Measurements from ENCODE around the gene SMTN. TPM values are rescaled to one million over a fixed set of nuclear protein-coding genes. Genes with fewer than 3 reads are reported as not detected.

SMTN gene
- total RNA-seq, 3 donors from 2014 or later: 13.9 to 54.1 (median 41.6) TPM

DNA sequence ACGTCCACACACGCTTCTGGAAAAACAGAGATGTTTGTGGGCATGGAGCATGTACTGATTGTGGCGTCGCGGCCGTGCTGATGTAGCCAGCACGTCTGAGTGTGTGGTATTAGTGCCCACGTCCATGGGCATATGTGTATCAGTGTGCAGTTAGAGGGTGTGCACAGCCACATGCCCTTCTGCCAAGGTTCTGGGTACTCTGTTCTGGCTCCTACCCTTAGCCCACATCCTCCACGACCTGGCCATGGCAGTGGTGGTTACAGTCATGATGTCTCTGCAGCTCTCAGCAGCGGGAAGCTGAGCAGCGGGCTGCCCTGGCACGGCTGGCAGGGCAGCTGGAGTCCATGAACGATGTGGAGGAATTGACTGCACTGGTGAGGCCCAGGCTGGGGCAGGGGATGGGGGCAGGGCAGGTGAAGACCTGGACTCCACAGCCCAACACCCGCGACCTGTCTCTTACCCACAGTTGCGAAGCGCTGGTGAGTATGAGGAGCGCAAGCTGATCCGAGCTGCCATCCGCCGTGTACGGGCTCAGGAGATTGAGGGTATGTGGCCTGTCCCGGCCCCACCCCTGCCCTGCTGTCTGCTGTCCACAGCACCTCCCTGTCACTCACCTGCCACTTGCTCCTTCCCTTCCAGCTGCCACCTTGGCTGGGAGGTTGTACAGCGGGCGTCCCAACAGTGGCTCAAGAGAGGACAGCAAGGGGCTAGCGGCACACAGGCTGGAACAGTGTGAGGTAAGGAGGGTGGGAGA is 7.3 kb downstream of the SMTN start:
- H3K4me3 ChIP-seq: no peak overlapping the region

DNA sequence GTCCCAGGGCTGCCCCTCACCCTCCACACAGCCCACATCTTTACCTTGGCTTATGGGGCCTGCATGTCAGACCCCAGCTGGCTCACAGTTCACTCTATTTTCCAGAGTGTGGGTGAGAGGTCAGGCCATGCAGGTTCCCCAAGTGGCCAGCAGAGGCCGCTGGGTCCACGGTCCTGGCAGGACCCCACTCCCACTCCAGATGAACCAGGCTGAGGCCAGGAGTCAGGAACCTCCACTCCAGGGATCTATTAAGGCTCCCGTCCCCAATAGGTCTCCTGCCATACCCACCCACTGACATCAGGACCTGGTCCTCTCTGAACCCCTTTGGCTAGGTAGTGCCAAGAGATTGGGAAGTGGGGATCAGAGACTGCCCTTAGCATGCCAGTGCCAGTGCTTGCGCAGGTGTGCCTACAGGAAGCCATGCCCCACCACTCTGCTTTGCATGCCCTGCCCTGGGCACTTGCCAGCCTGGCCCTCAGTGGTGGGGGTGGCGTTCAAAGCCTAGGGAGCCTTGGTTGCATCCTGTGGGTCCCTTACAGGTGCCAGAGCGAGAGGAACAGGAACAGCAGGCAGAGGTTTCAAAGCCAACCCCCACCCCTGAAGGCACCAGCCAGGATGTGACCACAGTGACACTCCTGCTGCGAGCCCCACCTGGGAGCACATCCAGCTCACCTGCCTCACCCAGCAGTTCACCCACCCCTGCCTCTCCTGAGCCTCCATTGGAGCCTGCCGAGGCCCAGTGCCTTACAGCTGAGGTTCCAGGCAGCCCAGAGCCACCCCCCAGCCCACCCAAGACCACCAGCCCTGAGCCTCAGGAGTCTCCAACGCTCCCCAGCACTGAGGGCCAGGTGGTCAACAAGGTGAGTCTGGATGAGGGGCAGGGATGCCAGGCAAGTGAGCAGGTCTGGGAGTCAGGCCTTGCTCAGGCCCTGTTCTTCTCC is 8.3 kb downstream of the SMTN start:
- no peak for DNase-seq (ENCODE audit: low spot score in 2 of 2)
- Histone ChIP-seq H3K27me3 (no peaks in the 10 kb centered on the region), H3K9me3 (no peaks in the 10 kb centered on the region), H3K36me3 (peaks cover 4% of the 10 kb centered on the region), H3K4me3 (no peak overlapping the region), H3K4me1 (peaks cover 0 to 6% of the 10 kb centered on the region in 2 donors), H3K27ac (peak overlapping the region; percentile 27 to 97)
- intact Hi-C loops (cut with DNase I; ENCODE audit: low total_unique reads): no loop called here
- TF ChIP-seq POLR2A (IDR thresholded peaks at IDR 0.05) (no peak), CTCF (IDR thresholded peaks at IDR 0.05) (peak; percentile 18 to 69 (median 61)), POLR2AphosphoS5 (IDR thresholded peaks at IDR 0.05) (no peak)

More for the DNA sequence above, 7.3 kb downstream of the SMTN start:
- DNase-seq (ENCODE audit: low spot score in 2 of 2): no peak
- Histone ChIP-seq H3K27ac (peak overlapping the region; percentile 27 to 97), H3K9me3 (no peaks in the 10 kb centered on the region), H3K36me3 (peaks cover 4% of the 10 kb centered on the region), H3K4me1 (peaks cover 0 to 16% of the 10 kb centered on the region in 2 donors), H3K27me3 (no peaks in the 10 kb centered on the region)
- intact Hi-C loops (cut with DNase I; ENCODE audit: low total_unique reads): no loop called here
- no peak for TF ChIP-seq POLR2AphosphoS5 (IDR thresholded peaks at IDR 0.05)
- no peak for TF ChIP-seq CTCF (IDR thresholded peaks at IDR 0.05)
- no peak for TF ChIP-seq POLR2A (IDR thresholded peaks at IDR 0.05)

DNA sequence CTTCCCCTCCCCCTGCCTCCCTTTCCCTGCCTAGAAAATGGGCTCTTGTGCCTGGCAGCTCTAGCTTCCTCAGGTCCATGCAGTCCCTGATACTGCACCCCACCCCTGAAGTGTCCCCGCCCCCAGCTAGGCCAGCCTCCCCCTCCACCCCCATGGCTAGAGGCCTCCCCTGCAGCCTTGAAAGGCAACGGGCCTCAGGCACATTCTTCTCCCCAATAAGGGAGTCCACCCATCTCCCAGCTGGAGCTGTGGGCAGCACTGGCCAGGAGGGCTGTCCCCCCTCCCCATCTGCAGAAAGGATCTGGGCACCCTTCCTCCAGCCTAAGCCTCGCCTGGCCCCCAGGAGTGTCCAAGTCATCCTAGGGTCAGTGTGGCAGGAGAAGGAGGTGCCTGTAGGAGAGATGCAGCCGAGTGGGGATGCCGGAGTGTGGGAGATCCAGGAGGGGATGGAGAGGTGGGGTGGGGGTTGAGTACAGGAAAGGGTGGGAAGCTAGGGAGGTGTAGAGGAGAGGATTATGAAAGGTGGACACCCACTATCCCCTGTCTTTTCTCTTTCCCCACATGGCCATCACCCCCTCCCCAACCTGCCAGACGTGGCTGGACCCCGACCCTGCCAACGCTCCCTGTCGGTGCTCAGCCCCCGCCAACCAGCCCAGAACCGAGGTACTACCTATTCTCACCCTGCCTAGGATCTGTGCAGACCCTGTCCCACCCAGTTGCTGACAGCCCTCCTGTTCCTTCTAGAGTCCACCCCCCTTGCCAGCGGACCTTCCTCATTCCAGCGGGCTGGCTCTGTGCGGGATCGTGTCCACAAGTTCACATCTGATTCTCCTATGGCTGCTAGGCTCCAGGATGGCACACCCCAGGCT is 9.3 kb downstream of the SMTN start:
- Histone ChIP-seq H3K9me3 (no peaks in the 10 kb centered on the region), H3K27ac (peak overlapping the region in 1 of 2 donors; percentile 97), H3K4me3 (no peak overlapping the region), H3K4me1 (peaks cover 0 to 6% of the 10 kb centered on the region in 2 donors), H3K27me3 (no peaks in the 10 kb centered on the region), H3K36me3 (peaks cover 7% of the 10 kb centered on the region)
- no peak for DNase-seq (ENCODE audit: low spot score in 2 of 2)
- intact Hi-C loops (cut with DNase I; ENCODE audit: low total_unique reads): no loop called here
- TF ChIP-seq CTCF (IDR thresholded peaks at IDR 0.05): no peak
- no peak for TF ChIP-seq POLR2AphosphoS5 (IDR thresholded peaks at IDR 0.05)
- TF ChIP-seq POLR2A (IDR thresholded peaks at IDR 0.05): no peak

DNA sequence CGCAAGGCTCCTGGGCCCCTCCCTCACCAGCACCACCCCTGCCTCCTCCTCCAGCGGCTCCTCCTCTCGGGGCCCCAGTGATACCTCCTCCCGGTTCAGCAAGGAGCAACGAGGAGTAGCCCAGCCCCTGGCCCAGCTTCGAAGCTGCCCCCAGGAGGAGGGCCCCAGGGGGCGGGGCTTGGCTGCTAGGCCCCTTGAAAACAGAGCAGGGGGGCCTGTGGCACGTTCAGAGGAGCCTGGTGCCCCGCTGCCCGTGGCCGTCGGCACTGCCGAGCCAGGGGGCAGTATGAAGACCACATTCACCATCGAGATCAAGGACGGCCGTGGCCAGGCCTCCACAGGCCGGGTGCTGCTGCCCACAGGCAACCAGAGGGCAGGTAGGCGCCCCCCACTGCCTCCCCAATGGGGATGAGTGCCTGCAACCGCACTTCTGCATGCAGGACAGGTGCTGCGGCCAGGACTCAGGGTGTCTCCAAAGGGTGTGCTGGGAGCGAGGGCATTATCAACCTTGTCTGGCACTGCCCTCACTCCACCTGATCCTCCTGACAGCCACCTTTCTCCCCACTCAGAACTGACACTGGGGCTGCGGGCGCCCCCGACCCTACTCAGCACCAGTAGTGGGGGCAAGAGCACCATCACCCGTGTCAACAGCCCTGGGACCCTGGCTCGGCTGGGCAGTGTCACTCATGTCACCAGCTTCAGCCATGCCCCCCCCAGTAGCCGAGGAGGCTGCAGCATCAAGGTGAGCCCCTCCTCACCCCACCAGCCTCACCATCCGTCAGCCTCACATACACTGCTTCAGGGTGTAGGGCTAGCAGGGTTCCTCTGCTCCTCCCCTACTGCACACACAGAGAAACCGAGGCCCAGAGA is 10.2 kb downstream of the SMTN start:
- no peak overlapping the region for H3K4me3 ChIP-seq
- peak overlapping the region in 1 of 2 donors; percentile 97 for H3K27ac ChIP-seq
- intact Hi-C loops (cut with DNase I; ENCODE audit: low total_unique reads): no loop called here
- H3K4me1 ChIP-seq: no peaks in the 10 kb centered on the region
- no peaks in the 10 kb centered on the region for H3K9me3 ChIP-seq
- TF ChIP-seq CTCF (IDR thresholded peaks at IDR 0.05): no peak
- TF ChIP-seq POLR2A (IDR thresholded peaks at IDR 0.05): no peak
- TF ChIP-seq POLR2AphosphoS5 (IDR thresholded peaks at IDR 0.05): no peak
- H3K27me3 ChIP-seq: no peaks in the 10 kb centered on the region
- peaks cover 10% of the 10 kb centered on the region for H3K36me3 ChIP-seq
- DNase-seq (ENCODE audit: low spot score in 2 of 2): no peak

Measured in breast epithelium (tissue), 4 donors.